ENCODE results near the gene FAM200C.

Gene FAM200C

DNA sequence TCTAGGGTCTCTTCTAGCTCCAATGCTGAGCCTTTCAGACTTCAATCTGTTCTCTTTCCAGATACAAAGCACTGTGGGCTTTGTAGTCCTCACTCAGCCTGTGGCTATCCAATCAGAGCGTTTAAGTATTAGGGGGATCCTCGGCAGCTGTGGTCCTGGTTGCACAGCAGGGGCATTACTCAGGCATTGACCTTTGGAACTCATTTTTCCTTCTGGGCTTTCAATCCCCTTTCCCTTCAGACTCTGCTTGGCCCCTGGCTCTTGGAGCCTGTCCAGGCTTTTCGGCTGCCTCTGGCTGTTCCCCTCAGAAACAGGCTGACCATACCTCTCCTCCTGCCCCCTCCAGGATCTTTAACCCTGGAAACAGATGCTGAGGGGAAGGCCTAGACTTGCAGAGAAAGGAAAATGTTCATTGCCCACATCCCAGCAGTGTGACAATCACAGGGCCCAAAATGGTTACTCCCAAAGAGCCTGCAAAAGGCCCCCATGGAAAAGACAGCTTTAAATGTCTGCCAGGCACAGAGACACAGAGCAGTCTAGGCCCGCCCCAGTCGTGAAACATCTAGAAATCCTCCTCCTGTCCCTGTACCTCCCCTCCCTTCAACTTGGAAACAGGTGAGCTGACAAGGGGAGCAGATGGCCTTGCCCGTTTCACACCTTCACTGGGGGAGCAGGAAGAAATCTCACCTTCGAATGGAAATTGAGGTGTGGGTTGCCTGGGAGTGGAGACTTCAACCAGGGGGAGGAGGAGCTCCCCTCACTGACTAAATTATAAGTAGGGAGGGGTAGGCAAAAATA, 43.1 kb downstream of the FAM200C start:
- H3K27me3 ChIP-seq (replicated peaks in 2 of 5; ENCODE audit: control insufficient read depth in 4 of 5, insufficient read depth in 5 of 5, low read length in 4 of 5): no peaks in the 10 kb centered on the region
- ChIA-PET CTCF (interaction anchor here (1.4 to 2.0 kb wide), 3 partner anchors 11 to 20 kb away, joined by 4 to 5 read pairs (median 5); no protein-coding TSS in a partner anchor), POLR2A (no interaction called here)
- no peaks in the 10 kb centered on the region for H3K36me3 ChIP-seq (ENCODE audit: control insufficient read depth in 4 of 4, insufficient read depth in 4 of 4, low read length in 3 of 4)
- no peaks in the 10 kb centered on the region for H3K9me3 ChIP-seq (ENCODE audit: control extremely low read depth in 1 of 5, control insufficient read depth in 4 of 5, insufficient read depth in 2 of 5, low read depth in 1 of 5, low read length in 4 of 5)
- H3K4me3 ChIP-seq (ENCODE audit: control insufficient read depth in 1 of 7, extremely low read depth in 1 of 7, insufficient read depth in 4 of 7, low read depth in 2 of 7, low read length in 6 of 7): no peak overlapping the region
- no peaks in the 10 kb centered on the region for H3K4me1 ChIP-seq (ENCODE audit: control extremely low read depth in 1 of 4, control insufficient read depth in 4 of 4, insufficient read depth in 4 of 4, low read length in 3 of 4)
- WGBS (ENCODE audit: insufficient coverage): 94% methylated on average over 6 of the region's 7 CpGs
- no peak for DNase-seq
- no peak overlapping the region for H3K27ac ChIP-seq (ENCODE audit: insufficient read depth in 1 of 2, low read depth in 1 of 2, low read length in 2 of 2, poor library complexity in 1 of 2, severe bottlenecking in 2 of 2)

DNA sequence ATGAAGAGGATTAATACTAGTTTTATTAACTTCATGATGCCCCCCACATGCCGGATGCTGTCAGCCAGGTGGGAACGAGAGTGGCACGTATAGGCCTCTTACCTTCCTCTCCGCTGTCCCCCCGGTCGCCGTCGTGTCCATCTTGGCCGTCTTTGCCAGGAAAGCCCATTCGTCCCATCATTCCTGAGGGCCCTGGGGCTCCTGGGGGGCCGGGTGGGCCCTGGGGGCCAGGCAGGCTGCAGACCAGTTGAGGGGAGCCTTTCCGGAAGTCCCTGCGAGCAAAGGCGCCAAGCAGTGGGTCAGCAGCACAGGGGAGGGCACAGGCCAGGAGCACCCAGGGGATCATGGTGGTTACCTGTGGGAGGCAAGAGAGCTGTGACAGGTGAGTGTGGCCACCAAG, 45.2 kb downstream of the FAM200C start:
- H3K27me3 ChIP-seq (replicated peaks in 2 of 5; ENCODE audit: control insufficient read depth in 4 of 5, insufficient read depth in 5 of 5, low read length in 4 of 5): no peaks in the 10 kb centered on the region
- H3K9me3 ChIP-seq (ENCODE audit: control extremely low read depth in 1 of 5, control insufficient read depth in 4 of 5, insufficient read depth in 2 of 5, low read depth in 1 of 5, low read length in 4 of 5): no peaks in the 10 kb centered on the region
- H3K4me1 ChIP-seq (ENCODE audit: control extremely low read depth in 1 of 4, control insufficient read depth in 4 of 4, insufficient read depth in 4 of 4, low read length in 3 of 4): no peaks in the 10 kb centered on the region
- DNase-seq: no peak
- WGBS (ENCODE audit: insufficient coverage): 95% methylated on average over 12 of the region's 14 CpGs
- no peak overlapping the region for H3K4me3 ChIP-seq (ENCODE audit: control insufficient read depth in 1 of 7, extremely low read depth in 1 of 7, insufficient read depth in 4 of 7, low read depth in 2 of 7, low read length in 6 of 7)
- ChIA-PET POLR2A (no interaction called here), CTCF (interaction anchor here (1.3 kb wide), 1 partner anchor 20 kb away, joined by 3 read pairs; no protein-coding TSS in a partner anchor)
- no peak overlapping the region for H3K27ac ChIP-seq (ENCODE audit: insufficient read depth in 1 of 2, low read depth in 1 of 2, low read length in 2 of 2, poor library complexity in 1 of 2, severe bottlenecking in 2 of 2)
- no peaks in the 10 kb centered on the region for H3K36me3 ChIP-seq (ENCODE audit: control insufficient read depth in 4 of 4, insufficient read depth in 4 of 4, low read length in 3 of 4)

DNA sequence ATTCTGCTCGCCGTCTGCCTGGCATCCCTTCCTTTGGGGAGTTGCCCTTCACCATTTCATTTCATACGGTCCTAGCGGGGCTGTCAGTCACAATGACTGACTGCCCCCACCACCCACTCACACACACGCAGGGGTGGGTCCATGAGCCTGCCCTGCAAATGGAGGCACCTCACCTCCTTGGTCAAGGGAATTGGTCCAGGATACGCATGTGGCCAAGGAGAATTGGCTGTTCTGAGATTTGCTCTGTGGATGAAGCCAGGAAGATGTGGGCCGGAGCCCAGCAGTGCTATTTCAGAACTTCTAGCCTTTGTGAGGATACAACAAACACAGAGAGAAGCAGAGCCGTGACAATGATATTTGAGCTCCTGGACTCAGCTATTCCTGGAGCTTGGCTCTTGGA, 46.5 kb downstream of the FAM200C start:
- no peaks in the 10 kb centered on the region for H3K27me3 ChIP-seq (replicated peaks in 2 of 5; ENCODE audit: control insufficient read depth in 4 of 5, insufficient read depth in 5 of 5, low read length in 4 of 5)
- no peak overlapping the region for H3K4me3 ChIP-seq (ENCODE audit: control insufficient read depth in 1 of 7, extremely low read depth in 1 of 7, insufficient read depth in 4 of 7, low read depth in 2 of 7, low read length in 6 of 7)
- ChIA-PET POLR2A (no interaction called here), CTCF (no interaction called here)
- 97% methylated on average over 6 of the region's 8 CpGs for WGBS (ENCODE audit: insufficient coverage)
- no peak for DNase-seq
- H3K27ac ChIP-seq (ENCODE audit: insufficient read depth in 1 of 2, low read depth in 1 of 2, low read length in 2 of 2, poor library complexity in 1 of 2, severe bottlenecking in 2 of 2): no peak overlapping the region
- no peaks in the 10 kb centered on the region for H3K36me3 ChIP-seq (ENCODE audit: control insufficient read depth in 4 of 4, insufficient read depth in 4 of 4, low read length in 3 of 4)
- no peaks in the 10 kb centered on the region for H3K9me3 ChIP-seq (ENCODE audit: control extremely low read depth in 1 of 5, control insufficient read depth in 4 of 5, insufficient read depth in 2 of 5, low read depth in 1 of 5, low read length in 4 of 5)
- H3K4me1 ChIP-seq (ENCODE audit: control extremely low read depth in 1 of 4, control insufficient read depth in 4 of 4, insufficient read depth in 4 of 4, low read length in 3 of 4): no peaks in the 10 kb centered on the region

DNA sequence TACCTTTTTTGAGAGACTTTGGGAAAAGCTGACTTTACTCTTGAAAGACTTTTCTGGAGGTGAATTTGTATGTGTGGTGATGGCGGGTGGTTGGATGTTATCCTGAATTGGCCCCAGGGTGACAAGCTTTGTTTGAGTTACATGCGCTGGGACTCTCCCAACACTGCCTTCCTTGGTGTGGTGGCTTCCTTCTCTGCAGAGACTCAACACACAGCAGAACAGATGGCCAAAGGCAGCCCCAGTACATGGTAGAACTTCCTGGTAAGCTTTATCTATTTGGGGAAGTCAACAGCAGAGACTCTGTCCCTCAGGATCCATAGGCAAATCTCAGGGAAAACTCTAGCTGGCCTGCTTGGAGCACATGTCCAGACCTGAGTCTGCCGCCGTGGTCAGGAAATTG, 47.5 kb downstream of the FAM200C start:
- DNase-seq: no peak
- Histone ChIP-seq H3K4me1 (ENCODE audit: control extremely low read depth in 1 of 4, control insufficient read depth in 4 of 4, insufficient read depth in 4 of 4, low read length in 3 of 4) (no peaks in the 10 kb centered on the region), H3K36me3 (ENCODE audit: control insufficient read depth in 4 of 4, insufficient read depth in 4 of 4, low read length in 3 of 4) (no peaks in the 10 kb centered on the region), H3K27me3 (replicated peaks in 2 of 5; ENCODE audit: control insufficient read depth in 4 of 5, insufficient read depth in 5 of 5, low read length in 4 of 5) (no peaks in the 10 kb centered on the region), H3K4me3 (ENCODE audit: control insufficient read depth in 1 of 7, extremely low read depth in 1 of 7, insufficient read depth in 4 of 7, low read depth in 2 of 7, low read length in 6 of 7) (no peak overlapping the region), H3K27ac (ENCODE audit: insufficient read depth in 1 of 2, low read depth in 1 of 2, low read length in 2 of 2, poor library complexity in 1 of 2, severe bottlenecking in 2 of 2) (no peak overlapping the region), H3K9me3 (ENCODE audit: control extremely low read depth in 1 of 5, control insufficient read depth in 4 of 5, insufficient read depth in 2 of 5, low read depth in 1 of 5, low read length in 4 of 5) (no peaks in the 10 kb centered on the region)
- POLR2A ChIA-PET: interaction anchor here (0.6 kb wide), 1 partner anchor 16 kb away, joined by 3 read pairs; no protein-coding TSS in a partner anchor
- CTCF ChIA-PET: interaction anchor here (0.7 to 1.7 kb wide), 8 partner anchors 9 to 331 kb away, joined by 3 to 5 read pairs (median 4); no protein-coding TSS in a partner anchor
- 100% methylated on average over 1 of the region's 4 CpGs for WGBS (ENCODE audit: insufficient coverage)

DNA sequence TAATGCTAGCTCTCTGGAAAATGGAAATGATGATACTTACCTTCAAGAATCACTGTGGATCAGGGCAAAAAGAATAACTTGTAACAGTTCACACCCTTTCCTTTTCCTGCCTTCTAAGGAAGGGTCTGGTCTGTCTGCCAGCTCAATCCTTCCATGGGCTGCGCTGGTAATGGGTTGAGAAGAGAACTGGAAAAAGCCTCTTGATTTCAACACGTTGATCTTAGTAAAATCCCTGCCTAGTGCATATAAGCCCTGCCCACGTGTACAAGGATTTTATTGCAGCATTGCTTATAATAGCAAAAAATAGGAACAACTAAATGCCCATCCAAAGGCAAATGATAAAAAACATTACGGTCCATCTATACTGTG, 49.9 kb downstream of the FAM200C start:
- H3K27ac ChIP-seq (ENCODE audit: insufficient read depth in 1 of 2, low read depth in 1 of 2, low read length in 2 of 2, poor library complexity in 1 of 2, severe bottlenecking in 2 of 2): no peak overlapping the region
- no peak for DNase-seq
- H3K4me3 ChIP-seq (ENCODE audit: control insufficient read depth in 1 of 7, extremely low read depth in 1 of 7, insufficient read depth in 4 of 7, low read depth in 2 of 7, low read length in 6 of 7): no peak overlapping the region
- CTCF ChIA-PET: interaction anchor here (0.6 to 9.8 kb wide), 4 partner anchors 18 to 270 kb away, joined by 3 to 85 read pairs (median 6); no protein-coding TSS in a partner anchor
- POLR2A ChIA-PET: interaction anchor here (0.6 kb wide), 1 partner anchor 142 kb away, joined by 4 read pairs; no protein-coding TSS in a partner anchor
- H3K27me3 ChIP-seq (replicated peaks in 2 of 5; ENCODE audit: control insufficient read depth in 4 of 5, insufficient read depth in 5 of 5, low read length in 4 of 5): no peaks in the 10 kb centered on the region
- H3K36me3 ChIP-seq (ENCODE audit: control insufficient read depth in 4 of 4, insufficient read depth in 4 of 4, low read length in 3 of 4): no peaks in the 10 kb centered on the region
- H3K9me3 ChIP-seq (ENCODE audit: control extremely low read depth in 1 of 5, control insufficient read depth in 4 of 5, insufficient read depth in 2 of 5, low read depth in 1 of 5, low read length in 4 of 5): no peaks in the 10 kb centered on the region
- 100% methylated on average over 2 of the region's 4 CpGs for WGBS (ENCODE audit: insufficient coverage)
- H3K4me1 ChIP-seq (ENCODE audit: control extremely low read depth in 1 of 4, control insufficient read depth in 4 of 4, insufficient read depth in 4 of 4, low read length in 3 of 4): peaks cover 0 to 2% (median under 1%) of the 10 kb centered on the region in 4 experiments

DNA sequence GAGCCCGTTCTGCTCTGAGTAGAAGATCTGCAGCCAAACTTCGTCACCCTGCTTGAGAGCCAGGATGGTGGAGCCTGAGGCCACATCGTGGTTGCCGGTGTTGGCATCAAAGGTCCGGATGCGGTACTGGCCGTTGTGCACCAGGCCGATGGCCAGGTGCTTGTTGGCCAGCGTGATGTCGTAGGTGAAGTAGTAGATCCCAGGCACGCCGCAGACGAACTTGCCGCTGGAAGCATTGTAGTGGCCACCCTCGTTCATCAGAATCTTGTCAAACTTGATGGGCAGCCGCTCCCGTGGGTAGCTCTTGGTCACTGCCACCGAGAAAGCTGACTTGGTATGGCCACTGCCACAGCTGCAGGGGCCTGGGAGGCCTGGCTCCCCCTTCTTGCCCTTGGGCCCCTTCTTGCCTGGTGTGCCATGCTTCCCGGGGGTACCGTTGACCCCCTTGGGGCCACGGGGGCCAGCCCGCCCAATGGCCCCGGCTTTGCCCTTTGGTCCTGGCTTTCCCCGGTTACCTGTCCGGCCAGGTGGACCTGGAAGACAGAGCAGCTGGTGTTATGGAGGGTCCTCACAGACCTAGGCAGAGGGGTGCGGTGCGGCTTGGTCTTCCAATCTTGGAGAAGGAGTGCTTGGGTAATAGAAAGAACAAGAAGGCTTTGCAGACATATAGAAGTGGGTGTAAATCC, 50.5 kb downstream of the FAM200C start:
- H3K36me3 ChIP-seq (ENCODE audit: control insufficient read depth in 4 of 4, insufficient read depth in 4 of 4, low read length in 3 of 4): no peaks in the 10 kb centered on the region
- ChIA-PET POLR2A (interaction anchor here (0.6 kb wide), 1 partner anchor 141 kb away, joined by 4 read pairs; no protein-coding TSS in a partner anchor), CTCF (interaction anchor here (0.6 to 9.8 kb wide), 3 partner anchors 17 to 269 kb away, joined by 3 to 85 read pairs (median 8); no protein-coding TSS in a partner anchor)

More for the DNA sequence above, 50.5 kb downstream of the FAM200C start:
- Histone ChIP-seq H3K4me3 (ENCODE audit: control insufficient read depth in 1 of 7, extremely low read depth in 1 of 7, insufficient read depth in 4 of 7, low read depth in 2 of 7, low read length in 6 of 7) (no peak overlapping the region), H3K9me3 (ENCODE audit: control extremely low read depth in 1 of 5, control insufficient read depth in 4 of 5, insufficient read depth in 2 of 5, low read depth in 1 of 5, low read length in 4 of 5) (no peaks in the 10 kb centered on the region), H3K27me3 (replicated peaks in 2 of 5; ENCODE audit: control insufficient read depth in 4 of 5, insufficient read depth in 5 of 5, low read length in 4 of 5) (no peaks in the 10 kb centered on the region), H3K4me1 (ENCODE audit: control extremely low read depth in 1 of 4, control insufficient read depth in 4 of 4, insufficient read depth in 4 of 4, low read length in 3 of 4) (peaks cover 0 to 4% (median under 1%) of the 10 kb centered on the region in 4 experiments), H3K27ac (ENCODE audit: insufficient read depth in 1 of 2, low read depth in 1 of 2, low read length in 2 of 2, poor library complexity in 1 of 2, severe bottlenecking in 2 of 2) (no peak overlapping the region)
- WGBS (ENCODE audit: insufficient coverage): 96% methylated on average over 27 of the region's 27 CpGs
- DNase-seq: no peak

Data from common myeloid progenitor, CD34-positive (primary cell).